ENCODE data around the gene PRODH2.

Gene PRODH2

DNA sequence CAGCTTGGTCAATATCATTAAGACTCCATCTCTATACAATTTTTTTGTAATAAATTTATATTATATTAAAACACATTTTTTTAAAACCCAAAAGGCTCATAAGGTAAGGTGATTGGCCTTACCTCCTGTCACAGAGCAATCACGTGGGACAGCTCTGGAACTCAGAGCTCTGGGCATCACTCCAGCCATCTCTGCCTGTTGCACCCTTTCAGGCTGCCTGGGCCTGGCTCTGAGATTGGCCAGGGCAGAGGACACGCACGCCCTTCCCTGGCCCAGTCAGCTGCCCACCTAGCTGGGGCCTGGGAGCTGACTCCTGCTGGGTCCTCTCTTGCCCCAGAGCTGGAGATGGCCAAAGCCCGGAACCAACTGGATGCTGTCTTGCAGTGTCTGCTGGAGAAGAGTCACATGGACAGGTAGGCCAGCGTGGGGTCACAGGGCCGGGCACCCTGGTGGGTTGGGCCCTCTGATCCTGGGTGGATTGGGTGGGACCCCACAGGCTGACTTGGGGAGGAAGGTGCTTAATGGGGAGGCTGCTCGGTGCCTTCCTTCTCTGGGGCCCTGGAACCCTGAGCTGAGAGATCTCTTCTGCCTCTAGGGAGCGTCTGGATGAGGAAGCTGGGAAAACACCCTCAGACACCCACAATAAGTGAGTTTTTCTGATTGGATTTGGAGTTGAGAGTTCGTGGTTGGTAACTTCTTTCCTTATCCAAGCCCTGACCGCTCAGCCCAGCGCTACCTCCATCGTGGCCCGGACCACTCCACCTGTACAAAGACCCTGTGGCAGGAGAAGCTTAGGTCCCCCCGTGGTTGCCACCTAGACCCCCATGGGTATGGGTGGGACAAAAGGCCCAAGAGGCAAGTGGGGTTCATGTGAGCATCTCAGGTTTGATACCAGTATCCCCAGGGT is 60.6 kb downstream of the PRODH2 start:
- H3K4me3 ChIP-seq (replicated peaks in 1 of 2; ENCODE audit: low read depth in 2 of 2, low read length in 2 of 2) = no peak overlapping the region
- no peak for DNase-seq (ENCODE audit: low read depth in 2 of 2)
- TF ChIP-seq, protein P1, sequence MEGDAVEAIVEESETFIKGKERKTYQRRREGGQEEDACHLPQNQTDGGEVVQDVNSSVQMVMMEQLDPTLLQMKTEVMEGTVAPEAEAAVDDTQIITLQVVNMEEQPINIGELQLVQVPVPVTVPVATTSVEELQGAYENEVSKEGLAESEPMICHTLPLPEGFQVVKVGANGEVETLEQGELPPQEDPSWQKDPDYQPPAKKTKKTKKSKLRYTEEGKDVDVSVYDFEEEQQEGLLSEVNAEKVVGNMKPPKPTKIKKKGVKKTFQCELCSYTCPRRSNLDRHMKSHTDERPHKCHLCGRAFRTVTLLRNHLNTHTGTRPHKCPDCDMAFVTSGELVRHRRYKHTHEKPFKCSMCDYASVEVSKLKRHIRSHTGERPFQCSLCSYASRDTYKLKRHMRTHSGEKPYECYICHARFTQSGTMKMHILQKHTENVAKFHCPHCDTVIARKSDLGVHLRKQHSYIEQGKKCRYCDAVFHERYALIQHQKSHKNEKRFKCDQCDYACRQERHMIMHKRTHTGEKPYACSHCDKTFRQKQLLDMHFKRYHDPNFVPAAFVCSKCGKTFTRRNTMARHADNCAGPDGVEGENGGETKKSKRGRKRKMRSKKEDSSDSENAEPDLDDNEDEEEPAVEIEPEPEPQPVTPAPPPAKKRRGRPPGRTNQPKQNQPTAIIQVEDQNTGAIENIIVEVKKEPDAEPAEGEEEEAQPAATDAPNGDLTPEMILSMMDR (IDR thresholded peaks at IDR 0.05; ENCODE audit: low read depth, low read length) = no peak

DNA sequence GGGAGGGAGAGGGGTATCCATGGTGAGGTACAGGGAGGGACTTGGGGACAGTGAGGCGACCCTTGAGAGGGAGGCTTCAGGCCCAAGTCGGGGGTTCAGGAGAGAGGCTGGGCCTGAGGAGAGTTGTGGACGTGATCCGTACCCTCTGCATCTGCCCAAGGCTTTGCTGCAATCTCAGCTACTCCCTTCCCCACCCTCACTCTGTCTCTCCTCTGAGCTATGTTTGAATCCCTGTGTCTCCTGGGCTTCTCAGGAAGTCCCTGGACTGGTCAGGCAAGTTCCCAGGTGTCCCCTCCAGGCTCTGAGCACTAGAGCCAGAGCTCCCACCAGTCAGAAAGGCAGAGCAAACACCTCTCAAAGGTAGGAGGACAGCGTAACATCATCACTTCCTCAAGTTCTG is 62.5 kb downstream of the PRODH2 start:
- TF ChIP-seq, protein P1 (IDR thresholded peaks at IDR 0.05; ENCODE audit: low read depth, low read length) = no peak
- no peak for DNase-seq (ENCODE audit: low read depth in 2 of 2)
- H3K4me3 ChIP-seq (replicated peaks in 1 of 2; ENCODE audit: low read depth in 2 of 2, low read length in 2 of 2) = no peak overlapping the region

All from cardiac fibroblast (primary cell).